GM12875 (cell line): ENCODE data around the gene SRGAP3.

Source experiments
- H3K4me3 ChIP-seq: one replicate; pipeline ENCODE4 v1.5.1; 2011; ENCODE audit warnings: low read depth, low read length, control low read depth
- CTCF ChIP-seq: IDR thresholded peaks from 2 replicates; pipeline ENCODE4 v1.5.1; 2011; ENCODE audit warnings: low read depth, mild to moderate bottlenecking, control low read depth, inconsistent platforms, low read length, moderate library complexity, borderline replicate concordance; ENCODE audit not compliant: insufficient read depth

The SRGAP3 gene

GRCh38 chr3:9169956-9170850 is 79.2 kb downstream of the SRGAP3 start:
- TF ChIP-seq CTCF: no peak
- no peak overlapping the region for H3K4me3 ChIP-seq

- no peak for TF ChIP-seq CTCF
- no peak overlapping the region for H3K4me3 ChIP-seq
Measured at GRCh38 chr3:9169326-9169725, 80.1 kb downstream of the SRGAP3 start.

GRCh38 chr3:9168241-9168741 is 81.2 kb downstream of the SRGAP3 start:
- no peak for TF ChIP-seq CTCF
- no peak overlapping the region for H3K4me3 ChIP-seq

- no peak for TF ChIP-seq CTCF
- no peak overlapping the region for H3K4me3 ChIP-seq
Measured at GRCh38 chr3:9167222-9167621, 82.2 kb downstream of the SRGAP3 start.

- H3K4me3 ChIP-seq: no peak overlapping the region
- TF ChIP-seq CTCF: no peak
Measured at GRCh38 chr3:9165421-9165820, 84.0 kb downstream of the SRGAP3 start.

- TF ChIP-seq CTCF: no peak
- H3K4me3 ChIP-seq: no peak overlapping the region
Measured at GRCh38 chr3:9163289-9163688, 86.2 kb downstream of the SRGAP3 start.

- H3K4me3 ChIP-seq: no peak overlapping the region
- TF ChIP-seq CTCF: no peak
Measured at GRCh38 chr3:9161811-9162210, 87.6 kb downstream of the SRGAP3 start.
